ENCODE data around the gene SYTL3.

- TF ChIP-seq CTCF (IDR thresholded peaks at IDR 0.05), result no peak
- TF ChIP-seq POLR2A (IDR thresholded peaks at IDR 0.05), result no peak
Measured at GRCh38 chr6:158663625-158664165, 13.8 kb downstream of the SYTL3 start.

All from suprapubic skin (tissue), 3 donors.